Peyer's patch (tissue), 4 donors: Measurements from ENCODE around the gene TRAFD1.

ENCODE experiments used
- POLR2A ChIP-seq, 2 donors: fragments of 450-650 bp; IDR thresholded peaks; one replicate each; pipeline ENCODE4 v1.5.1; 2017; ENCODE audit warnings: antibody characterized with exemption in 2 of 2, mild to moderate bottlenecking in 2 of 2, moderate library complexity in 2 of 2
- TF ChIP-seq, protein P1 (sequence below), 6 experiments: fragments of 450-650 bp in 4 of 6; fragments of 200-600 bp in 2 of 6; sonication (generic) in 1 of 6; IDR thresholded peaks; one replicate each; pipeline ENCODE4 v1.5.1; 2017 to 2019; ENCODE audit warnings: antibody characterized with exemption in 6 of 6, mild to moderate bottlenecking in 3 of 6, moderate library complexity in 1 of 6

DNA sequence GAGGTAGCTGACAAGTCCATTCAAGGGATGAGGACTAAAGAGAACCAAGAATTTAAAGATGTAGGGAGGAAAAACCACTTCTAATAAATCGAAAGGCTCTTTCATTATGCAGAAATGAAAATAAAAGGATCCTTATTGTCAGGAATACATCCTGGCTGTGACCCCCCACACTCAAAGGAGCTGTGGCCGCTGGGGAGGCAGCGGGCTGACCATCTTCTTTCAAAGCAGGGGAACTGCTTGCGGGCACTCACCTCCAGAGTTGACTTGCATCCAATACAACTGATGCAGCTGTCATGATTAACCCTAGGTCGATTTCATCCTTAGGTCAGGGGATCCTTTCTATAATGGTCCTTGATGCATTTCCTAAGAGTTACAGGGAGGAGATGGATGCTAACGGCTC is 35.3 kb downstream of the TRAFD1 start:
- TF ChIP-seq, protein P1, sequence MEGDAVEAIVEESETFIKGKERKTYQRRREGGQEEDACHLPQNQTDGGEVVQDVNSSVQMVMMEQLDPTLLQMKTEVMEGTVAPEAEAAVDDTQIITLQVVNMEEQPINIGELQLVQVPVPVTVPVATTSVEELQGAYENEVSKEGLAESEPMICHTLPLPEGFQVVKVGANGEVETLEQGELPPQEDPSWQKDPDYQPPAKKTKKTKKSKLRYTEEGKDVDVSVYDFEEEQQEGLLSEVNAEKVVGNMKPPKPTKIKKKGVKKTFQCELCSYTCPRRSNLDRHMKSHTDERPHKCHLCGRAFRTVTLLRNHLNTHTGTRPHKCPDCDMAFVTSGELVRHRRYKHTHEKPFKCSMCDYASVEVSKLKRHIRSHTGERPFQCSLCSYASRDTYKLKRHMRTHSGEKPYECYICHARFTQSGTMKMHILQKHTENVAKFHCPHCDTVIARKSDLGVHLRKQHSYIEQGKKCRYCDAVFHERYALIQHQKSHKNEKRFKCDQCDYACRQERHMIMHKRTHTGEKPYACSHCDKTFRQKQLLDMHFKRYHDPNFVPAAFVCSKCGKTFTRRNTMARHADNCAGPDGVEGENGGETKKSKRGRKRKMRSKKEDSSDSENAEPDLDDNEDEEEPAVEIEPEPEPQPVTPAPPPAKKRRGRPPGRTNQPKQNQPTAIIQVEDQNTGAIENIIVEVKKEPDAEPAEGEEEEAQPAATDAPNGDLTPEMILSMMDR (IDR thresholded peaks at IDR 0.05): no peak
- TF ChIP-seq POLR2A (IDR thresholded peaks at IDR 0.05): no peak
